ENCODE results near the gene CSTPP1.

GRCh38 chr11:46912526-46913150, 23.9 kb upstream of the CSTPP1 start:
- no peak for TF ChIP-seq CTCF (IDR thresholded peaks at IDR 0.05 in 4 of 5, conservative IDR thresholded peaks at IDR 0.05 in 1 of 5)
- TF ChIP-seq POLR2A (IDR thresholded peaks at IDR 0.05): no peak

Data from gastrocnemius medialis (tissue), 4 donors.